ENCODE measurements around the gene MACROD1.

Gene MACROD1

DNA sequence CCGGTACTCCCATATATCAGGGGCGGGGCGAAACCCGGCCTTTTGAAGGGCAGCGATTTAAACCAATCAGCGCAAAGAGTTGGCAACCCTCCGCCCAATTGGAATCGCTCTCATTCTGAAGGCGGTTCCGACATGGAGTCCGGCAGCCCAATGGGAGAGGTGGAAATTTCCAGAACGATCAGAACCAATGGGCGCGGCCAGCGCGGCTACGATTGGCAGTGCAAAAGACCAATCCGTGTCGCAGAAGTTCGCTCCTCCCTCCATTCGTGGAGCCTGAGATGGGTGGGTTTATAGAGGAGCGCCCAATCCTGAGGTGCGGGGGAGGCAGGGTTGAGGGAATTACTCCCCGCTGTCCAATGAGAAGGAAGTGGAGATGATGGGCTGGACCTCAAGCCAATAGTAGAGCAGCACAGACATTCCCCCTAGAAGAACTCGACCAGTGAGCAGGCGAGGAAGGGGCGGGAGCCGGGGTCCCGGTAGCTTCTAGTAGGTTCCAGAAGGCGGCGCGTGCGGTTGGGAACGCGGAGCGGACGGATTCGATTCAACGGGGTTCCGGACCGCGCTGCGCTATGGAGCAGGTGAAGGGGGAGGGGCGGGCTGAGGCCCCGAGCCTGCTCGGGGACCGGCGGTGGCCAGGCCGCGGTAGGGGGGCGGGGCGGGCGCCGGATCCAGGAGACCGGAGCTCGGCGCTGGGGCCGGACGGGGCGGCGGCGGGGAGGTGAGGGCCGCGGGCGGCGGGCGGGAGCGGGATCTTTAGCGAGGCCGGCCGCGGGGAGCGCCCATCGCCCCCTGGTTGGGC lies 20.0 kb upstream of the MACROD1 start, which contains the start of gene STIP1:
Gene STIP1, plus strand, starts transcription at position 479 of the 799 bp plus-strand sequence. Its CDS starts 91 bp downstream, at position 570.
- peak; percentile 100 for DNase-seq (ENCODE audit: low read depth)
- H3K4me3 ChIP-seq (replicated peaks; ENCODE audit: low read depth, low read length), result peak within 1 kb of the TSS; percentile 75
- TF ChIP-seq, protein P1, sequence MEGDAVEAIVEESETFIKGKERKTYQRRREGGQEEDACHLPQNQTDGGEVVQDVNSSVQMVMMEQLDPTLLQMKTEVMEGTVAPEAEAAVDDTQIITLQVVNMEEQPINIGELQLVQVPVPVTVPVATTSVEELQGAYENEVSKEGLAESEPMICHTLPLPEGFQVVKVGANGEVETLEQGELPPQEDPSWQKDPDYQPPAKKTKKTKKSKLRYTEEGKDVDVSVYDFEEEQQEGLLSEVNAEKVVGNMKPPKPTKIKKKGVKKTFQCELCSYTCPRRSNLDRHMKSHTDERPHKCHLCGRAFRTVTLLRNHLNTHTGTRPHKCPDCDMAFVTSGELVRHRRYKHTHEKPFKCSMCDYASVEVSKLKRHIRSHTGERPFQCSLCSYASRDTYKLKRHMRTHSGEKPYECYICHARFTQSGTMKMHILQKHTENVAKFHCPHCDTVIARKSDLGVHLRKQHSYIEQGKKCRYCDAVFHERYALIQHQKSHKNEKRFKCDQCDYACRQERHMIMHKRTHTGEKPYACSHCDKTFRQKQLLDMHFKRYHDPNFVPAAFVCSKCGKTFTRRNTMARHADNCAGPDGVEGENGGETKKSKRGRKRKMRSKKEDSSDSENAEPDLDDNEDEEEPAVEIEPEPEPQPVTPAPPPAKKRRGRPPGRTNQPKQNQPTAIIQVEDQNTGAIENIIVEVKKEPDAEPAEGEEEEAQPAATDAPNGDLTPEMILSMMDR (IDR thresholded peaks at IDR 0.05; ENCODE audit: low read length, missing control alignments), result peak; percentile 49

DNA sequence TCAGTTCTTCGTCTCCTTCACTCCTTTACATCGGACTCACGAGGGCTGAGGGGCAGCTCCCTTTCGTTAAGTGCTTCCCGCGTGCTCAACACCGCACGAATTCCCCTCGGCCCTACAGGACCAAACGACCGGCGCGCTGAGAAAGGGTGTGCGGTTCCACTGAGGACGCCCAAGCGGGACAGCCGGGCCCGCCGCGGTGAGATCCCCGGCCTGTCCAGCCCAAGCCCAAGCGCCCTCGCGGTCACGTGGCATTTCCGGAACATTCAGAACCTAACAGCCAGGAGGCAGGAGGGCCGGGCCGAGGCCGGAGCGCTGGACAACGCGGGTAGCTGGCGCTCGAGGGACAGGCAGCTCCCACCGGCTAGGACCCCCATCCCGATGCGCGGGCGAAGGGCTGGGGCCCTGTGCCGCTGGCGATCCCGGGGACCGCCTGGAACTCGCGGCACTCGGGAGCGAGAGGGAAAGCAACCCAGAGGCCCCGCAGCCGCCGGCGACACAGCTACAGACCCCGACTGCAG lies 19.3 kb upstream of the MACROD1 start:
- H3K4me3 ChIP-seq (replicated peaks; ENCODE audit: low read depth, low read length), result peak overlapping the region; percentile 75
- DNase-seq (ENCODE audit: low read depth), result peak; percentile 86
- TF ChIP-seq, protein P1 (IDR thresholded peaks at IDR 0.05; ENCODE audit: low read length, missing control alignments), result peak; percentile 37

DNA sequence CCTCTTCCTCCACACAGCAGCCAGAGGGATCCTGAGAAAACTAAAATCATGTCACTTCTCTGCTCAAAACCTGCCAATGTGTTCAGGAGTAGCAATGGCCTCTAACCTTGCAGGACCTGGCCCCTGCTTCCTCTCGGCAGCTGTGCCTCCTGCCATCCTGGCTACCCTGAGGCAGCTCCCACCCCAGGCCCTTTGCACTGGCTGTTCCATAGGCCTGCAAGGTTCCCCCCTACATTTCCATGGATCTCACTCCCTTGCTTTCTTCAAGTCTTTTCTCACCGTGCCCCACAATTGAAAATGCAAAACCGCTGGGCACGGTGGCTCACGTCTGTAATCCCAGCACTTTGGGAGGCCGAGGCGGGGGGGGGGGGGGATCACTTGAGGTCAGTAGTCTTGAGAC lies 18.0 kb upstream of the MACROD1 start:
- TF ChIP-seq, protein P1 (IDR thresholded peaks at IDR 0.05; ENCODE audit: low read length, missing control alignments), result no peak
- DNase-seq (ENCODE audit: low read depth), result no peak
- H3K4me3 ChIP-seq (replicated peaks; ENCODE audit: low read depth, low read length), result no peak overlapping the region

DNA sequence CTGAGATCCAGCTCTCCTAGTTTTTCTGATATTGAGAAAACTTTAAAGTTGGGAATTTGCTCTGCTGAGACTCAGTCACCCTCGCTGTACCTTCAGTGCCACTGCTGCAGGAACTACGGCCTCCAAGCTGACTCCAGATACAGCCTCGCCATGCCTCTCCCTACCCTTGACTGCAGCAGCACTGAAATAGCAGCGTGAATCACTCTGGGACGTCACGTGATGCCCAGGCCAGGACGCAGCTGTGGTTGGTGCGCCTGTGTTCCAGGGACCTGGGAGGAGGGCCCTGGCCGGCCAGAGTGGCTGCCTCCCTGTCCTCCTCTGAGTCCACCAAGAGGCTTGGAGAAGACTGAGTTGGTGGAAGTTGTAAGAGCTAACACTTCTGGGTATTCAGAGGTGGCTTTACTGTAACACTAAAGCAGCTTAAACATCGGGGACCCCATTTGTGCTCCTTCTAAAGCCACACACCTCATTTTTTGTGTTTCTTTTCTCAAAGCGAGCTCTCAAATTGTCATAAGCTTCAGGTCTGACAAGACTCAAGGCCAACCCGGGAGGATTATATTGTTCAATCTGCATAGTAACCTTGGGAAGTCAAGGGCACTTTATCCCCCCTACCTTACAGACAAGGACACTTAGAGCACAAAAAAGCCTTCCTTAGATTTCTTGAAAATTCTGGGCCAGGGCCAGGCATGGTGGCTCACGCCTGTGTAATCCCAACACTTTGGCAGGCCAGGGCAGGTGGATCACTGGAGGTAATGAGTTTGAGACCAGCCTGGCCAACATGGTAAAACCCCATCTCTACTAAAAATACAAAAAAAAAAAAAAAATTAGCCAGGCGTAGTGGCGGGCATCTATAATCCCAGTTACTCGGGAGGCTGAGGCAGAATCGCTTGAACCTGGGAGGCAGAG lies 15.8 kb upstream of the MACROD1 start:
- H3K4me3 ChIP-seq (replicated peaks; ENCODE audit: low read depth, low read length), result peak overlapping the region; percentile 3
- TF ChIP-seq, protein P1 (IDR thresholded peaks at IDR 0.05; ENCODE audit: low read length, missing control alignments), result no peak
- peak; percentile 93 for DNase-seq (ENCODE audit: low read depth)

DNA sequence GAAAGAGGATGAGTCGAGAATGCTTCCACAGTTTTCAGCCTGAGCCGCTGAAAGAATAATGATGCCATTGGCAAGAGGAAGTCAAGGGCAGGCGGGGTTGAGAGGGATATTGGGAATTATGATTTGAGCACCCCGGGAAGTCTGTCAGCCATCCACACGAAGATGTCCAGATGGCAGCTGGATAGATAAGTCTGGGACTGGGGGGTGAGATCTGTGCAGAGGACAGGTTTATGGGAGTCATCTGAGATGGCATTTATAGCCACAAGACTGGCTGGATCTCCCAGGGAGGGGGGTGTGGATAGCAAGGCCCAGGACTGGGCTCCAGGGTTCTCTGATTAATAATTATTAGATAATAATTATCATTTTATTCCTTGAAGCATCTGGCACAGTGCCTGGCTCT lies 15.0 kb upstream of the MACROD1 start:
- TF ChIP-seq, protein P1 (IDR thresholded peaks at IDR 0.05; ENCODE audit: low read length, missing control alignments), result no peak
- DNase-seq (ENCODE audit: low read depth), result no peak
- peak overlapping the region; percentile 3 for H3K4me3 ChIP-seq (replicated peaks; ENCODE audit: low read depth, low read length)

DNA sequence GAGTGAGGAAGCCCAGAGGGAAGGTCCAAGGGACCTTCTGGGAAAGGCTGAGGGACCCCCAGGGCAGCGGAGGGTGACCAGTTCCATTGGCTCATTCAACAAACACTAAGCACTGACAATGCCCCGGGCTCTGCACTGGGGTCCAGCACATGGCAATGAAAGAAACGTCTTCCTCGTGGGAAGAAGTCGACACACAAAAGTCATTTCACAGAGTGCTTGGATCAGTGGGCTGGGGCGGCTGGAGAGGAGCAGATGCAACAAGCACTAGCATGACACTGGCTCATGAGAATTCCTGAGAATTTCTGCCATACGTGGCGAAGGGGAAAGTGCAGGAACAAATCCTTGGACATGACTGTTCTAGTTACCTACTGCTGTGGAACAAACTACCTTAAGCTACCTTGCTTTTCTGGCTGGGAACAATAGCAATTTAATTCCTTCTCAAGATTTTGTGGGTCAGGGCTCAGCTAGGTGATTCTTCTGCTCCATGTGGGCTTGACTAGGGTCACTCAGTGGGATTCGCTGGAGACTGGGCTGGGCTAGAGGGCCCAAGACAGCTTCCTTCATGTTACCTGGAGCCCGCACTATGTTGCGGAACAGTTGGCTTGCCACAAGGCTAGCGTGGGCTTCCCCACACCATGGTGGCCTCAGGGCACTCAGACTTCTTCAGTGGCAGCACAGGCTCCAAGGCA lies 13.2 kb upstream of the MACROD1 start:
- no peak for DNase-seq (ENCODE audit: low read depth)
- TF ChIP-seq, protein P1 (IDR thresholded peaks at IDR 0.05; ENCODE audit: low read length, missing control alignments), result no peak
- no peak overlapping the region for H3K4me3 ChIP-seq (replicated peaks; ENCODE audit: low read depth, low read length)

All from fibroblast of pulmonary artery (primary cell).